ENCODE data around the gene STARD5.

DNA sequence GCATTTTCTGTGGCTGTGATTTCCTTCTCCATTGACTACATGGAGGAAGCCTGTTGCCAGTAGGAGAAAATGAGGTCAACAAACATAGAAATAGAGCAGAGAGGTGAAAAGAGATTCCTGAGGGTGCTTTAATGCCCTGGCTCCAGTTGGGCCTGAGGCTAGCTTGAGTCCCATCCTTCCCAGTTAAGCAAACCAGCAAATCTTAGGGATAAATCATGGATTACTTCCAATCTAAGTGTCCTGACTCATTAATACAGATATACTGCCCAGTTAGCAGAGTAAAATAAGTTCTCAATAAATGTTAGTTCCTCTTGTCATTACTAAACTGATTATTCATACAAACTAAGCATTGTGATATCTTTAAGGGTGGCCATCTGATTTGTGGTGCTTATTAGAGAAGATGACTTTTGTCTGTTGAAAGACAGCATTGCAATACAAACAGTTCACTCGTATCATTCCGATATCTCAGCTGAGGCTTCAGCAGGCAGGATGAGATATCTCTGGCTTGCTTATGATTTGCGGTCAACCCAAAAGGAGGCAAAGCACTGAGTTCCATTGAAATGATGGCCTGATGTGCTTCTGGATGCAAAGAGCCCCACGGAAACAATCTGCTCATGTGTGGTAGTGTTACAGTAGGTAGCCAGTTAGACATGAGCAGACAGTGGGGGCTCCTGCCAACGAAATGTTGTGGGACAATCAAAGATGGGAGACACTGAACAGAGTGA is 6.6 kb upstream of the STARD5 start:
- no peak for TF ChIP-seq EZH2phosphoT487 (IDR thresholded peaks at IDR 0.05; ENCODE audit: borderline replicate concordance)
- TF ChIP-seq, protein P1, sequence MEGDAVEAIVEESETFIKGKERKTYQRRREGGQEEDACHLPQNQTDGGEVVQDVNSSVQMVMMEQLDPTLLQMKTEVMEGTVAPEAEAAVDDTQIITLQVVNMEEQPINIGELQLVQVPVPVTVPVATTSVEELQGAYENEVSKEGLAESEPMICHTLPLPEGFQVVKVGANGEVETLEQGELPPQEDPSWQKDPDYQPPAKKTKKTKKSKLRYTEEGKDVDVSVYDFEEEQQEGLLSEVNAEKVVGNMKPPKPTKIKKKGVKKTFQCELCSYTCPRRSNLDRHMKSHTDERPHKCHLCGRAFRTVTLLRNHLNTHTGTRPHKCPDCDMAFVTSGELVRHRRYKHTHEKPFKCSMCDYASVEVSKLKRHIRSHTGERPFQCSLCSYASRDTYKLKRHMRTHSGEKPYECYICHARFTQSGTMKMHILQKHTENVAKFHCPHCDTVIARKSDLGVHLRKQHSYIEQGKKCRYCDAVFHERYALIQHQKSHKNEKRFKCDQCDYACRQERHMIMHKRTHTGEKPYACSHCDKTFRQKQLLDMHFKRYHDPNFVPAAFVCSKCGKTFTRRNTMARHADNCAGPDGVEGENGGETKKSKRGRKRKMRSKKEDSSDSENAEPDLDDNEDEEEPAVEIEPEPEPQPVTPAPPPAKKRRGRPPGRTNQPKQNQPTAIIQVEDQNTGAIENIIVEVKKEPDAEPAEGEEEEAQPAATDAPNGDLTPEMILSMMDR (conservative IDR thresholded peaks at IDR 0.05; ENCODE audit: low read length) = no peak
